ENCODE data around the gene GPR84.

Gene GPR84

DNA sequence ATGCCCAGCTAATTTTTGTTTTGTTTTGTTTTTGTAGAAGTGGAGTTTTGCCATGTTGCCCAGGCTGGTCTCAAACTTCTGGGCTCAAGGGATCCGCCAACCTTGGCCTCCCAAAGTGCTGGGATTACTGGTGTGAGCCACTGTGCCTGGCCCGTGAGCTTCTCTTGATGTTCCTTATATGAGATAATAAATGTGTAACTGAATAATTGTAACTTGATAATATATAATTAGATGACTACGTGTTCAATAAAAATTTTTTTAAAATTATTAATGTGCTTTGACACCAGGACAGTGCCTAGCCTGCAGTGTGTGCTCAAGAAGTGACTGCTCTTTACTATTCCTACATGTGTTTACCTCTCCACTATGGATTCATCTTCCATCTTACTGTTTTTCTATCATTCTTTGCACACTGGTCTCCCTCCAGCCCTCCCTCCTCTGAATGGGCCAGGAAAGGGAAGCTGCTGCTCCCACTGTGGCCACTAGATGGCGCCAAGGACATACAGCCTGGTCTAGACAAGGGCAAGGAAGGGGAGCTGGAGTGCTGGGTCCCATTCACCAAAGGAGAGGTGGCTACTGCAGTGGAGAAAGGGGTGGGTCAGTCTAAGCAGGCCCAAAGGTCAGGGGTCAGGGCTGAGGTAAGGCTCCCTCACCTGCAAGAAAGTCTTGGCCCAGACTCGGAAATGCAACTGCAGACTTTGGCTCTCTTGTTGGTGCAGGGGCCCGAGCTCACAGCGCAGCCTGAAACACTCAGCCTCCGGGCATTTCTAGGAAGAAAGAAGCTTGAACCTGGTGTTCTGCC, 34.9 kb upstream of the GPR84 start:
- no peak for TF ChIP-seq JUND (IDR thresholded peaks at IDR 0.05; ENCODE audit: low read depth)
- peak; percentile 89 to 91 for DNase-seq (ENCODE audit: low read depth in 1 of 2, low spot score in 1 of 2)
- in situ Hi-C loops (cut with HindIII; ENCODE audit: low pct_unique_long_range_greater_than_20kb, low sequenced_read_pairs), result no loop called here

DNA sequence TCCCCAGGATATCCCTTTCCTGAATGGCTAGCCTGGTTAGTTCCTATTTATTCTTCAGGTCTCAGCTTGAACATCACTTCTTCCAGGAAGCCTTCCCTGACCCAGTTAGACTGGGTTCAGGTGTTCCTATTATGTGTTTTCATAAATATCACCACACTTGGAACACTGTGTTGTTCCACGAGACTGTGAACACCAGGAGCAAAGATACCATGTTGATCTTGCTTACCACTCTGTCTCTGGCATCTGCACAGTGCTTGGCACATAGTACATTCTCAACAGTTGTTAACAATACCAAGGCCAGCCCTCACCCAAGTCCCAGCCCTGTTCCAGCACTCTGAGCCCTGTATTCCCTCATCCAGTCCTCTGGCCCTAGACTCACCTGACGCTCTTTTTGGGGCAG, 33.9 kb upstream of the GPR84 start:
- in situ Hi-C loops (cut with HindIII; ENCODE audit: low pct_unique_long_range_greater_than_20kb, low sequenced_read_pairs), result no loop called here
- no peak for TF ChIP-seq JUND (IDR thresholded peaks at IDR 0.05; ENCODE audit: low read depth)
- no peak for DNase-seq (ENCODE audit: low read depth in 1 of 2, low spot score in 1 of 2)

DNA sequence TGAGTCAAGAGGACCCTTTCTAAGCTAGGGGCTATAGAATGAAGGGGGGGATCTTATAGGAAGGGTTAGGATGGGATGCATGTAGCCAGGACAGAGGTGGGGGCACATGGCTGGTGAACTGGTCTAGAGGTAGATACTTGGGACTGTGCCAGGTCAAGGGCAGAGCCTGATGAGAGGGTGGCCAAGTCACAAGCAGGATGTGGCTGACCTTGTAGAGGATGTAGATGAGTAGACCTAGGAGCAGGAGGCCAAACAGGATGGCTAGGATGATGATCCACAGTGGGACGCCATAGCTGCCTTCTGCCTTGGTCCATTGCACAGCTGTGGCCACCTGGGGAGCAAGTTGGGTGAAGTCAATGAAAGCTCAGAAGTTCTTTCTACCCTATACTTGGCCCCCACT, 32.9 kb upstream of the GPR84 start:
- in situ Hi-C loops (cut with HindIII; ENCODE audit: low pct_unique_long_range_greater_than_20kb, low sequenced_read_pairs), result no loop called here
- TF ChIP-seq JUND (IDR thresholded peaks at IDR 0.05; ENCODE audit: low read depth), result no peak
- no peak for DNase-seq (ENCODE audit: low read depth in 1 of 2, low spot score in 1 of 2)

DNA sequence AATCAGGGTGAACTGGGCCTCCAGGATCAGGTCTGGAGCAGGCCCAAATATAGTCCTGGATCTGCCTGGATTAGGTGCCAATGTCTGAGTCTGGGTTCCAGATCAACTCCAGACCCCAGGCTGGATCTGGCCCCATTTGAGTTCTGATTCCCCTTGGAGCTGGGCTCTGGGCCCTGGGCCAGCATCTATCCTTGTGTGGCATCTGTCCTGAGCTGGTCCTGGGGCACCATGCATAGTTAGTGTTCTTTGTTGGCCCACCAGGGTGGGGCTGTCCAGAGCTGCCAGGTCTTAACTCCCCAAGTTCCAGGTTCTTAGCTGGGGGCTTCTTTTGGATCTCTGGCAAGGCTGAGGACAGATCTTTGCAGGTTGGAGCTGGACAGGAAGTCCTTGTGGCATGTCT, 31.3 kb upstream of the GPR84 start:
- no peak for TF ChIP-seq JUND (IDR thresholded peaks at IDR 0.05; ENCODE audit: low read depth)
- no peak for DNase-seq (ENCODE audit: low read depth in 1 of 2, low spot score in 1 of 2)
- in situ Hi-C loops (cut with HindIII; ENCODE audit: low pct_unique_long_range_greater_than_20kb, low sequenced_read_pairs), result no loop called here

DNA sequence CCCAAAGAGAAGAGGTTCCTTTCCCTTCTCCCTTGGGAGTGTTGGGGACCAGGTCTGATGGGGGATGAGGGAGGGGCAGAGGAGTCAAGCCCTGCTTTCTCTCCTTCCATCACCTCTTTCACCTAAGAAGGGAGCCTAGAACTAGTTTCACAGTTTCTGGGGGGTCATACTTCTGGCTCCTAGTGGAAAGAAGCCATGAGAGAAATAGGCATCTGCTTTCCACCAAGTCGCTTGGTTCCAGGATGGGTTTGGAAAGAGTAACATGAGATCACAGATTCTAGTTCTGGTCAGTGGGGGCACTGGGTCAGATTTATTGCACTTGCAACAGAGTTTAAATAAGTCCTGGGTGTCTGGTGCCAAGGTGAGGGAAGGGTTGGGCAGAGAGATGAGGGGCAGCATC, 30.7 kb upstream of the GPR84 start:
- DNase-seq (ENCODE audit: low read depth in 1 of 2, low spot score in 1 of 2), result no peak
- in situ Hi-C loops (cut with HindIII; ENCODE audit: low pct_unique_long_range_greater_than_20kb, low sequenced_read_pairs), result no loop called here
- TF ChIP-seq JUND (IDR thresholded peaks at IDR 0.05; ENCODE audit: low read depth), result no peak

DNA sequence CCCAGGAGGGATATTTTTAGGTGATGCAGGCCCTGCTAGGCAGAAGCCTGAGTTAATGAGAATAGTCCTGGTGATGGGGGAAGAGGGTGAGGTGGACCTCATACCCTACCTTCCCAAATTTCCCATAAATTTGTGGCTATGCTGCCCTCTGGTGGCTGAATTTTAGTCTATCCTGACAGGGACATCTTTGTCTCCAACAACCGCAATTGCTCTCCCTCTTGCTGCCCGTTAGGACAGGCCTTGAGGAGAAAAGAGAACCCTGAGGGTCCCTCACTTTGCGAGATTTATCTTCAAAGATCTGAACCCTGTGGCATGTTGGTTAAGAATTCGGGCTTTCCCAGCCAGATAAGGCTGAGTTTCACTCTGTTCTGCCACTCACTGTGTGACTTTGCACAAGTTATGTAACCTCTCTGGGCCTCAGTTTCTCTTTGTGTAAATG, 30.0 kb upstream of the GPR84 start:
- in situ Hi-C loops (cut with HindIII; ENCODE audit: low pct_unique_long_range_greater_than_20kb, low sequenced_read_pairs), result no loop called here
- DNase-seq (ENCODE audit: low read depth in 1 of 2, low spot score in 1 of 2), result peak; percentile 64 to 90
- TF ChIP-seq JUND (IDR thresholded peaks at IDR 0.05; ENCODE audit: low read depth), result no peak

DNA sequence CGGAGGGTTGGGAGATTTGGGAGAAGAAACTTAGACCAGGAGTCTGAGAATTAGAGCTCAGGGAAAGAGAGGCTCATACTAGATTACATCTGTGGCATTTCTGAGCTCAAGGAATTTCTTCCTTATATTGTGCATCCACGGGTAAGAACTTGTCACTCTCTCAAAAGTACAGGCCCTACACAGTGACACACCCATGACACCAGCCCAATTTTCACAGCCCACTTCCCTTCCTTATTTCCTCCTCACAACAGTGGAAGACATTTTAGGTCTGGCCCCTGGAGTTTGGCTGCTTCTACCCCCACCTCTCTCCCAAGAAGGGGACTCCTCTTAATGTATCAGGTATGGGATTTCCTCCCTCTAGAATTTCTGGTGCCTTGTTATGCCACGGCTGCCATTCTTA, 29.5 kb upstream of the GPR84 start:
- TF ChIP-seq JUND (IDR thresholded peaks at IDR 0.05; ENCODE audit: low read depth), result no peak
- in situ Hi-C loops (cut with HindIII; ENCODE audit: low pct_unique_long_range_greater_than_20kb, low sequenced_read_pairs), result no loop called here
- peak in 1 of 2 experiments; percentile 68 for DNase-seq (ENCODE audit: low read depth in 1 of 2, low spot score in 1 of 2)

DNA sequence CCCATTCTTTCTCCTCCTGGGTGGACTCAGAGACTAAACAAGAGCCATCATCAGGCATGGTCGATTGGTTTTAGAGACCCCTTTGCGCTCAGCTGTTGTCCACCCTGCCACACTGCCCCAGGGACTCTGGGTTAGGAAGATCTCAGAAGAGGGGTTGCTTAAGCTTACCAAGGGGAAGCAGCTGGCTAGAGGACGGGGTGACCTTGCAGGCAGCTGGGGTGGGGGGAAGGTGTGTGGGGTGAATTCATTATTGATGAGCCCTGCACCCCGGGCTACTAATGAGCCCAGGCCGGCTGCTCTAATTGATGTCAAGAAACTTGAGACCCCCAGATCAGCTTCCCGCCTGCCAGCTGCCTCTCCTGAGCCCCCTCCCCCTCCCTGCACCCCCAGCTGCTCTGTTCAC, 28.9 kb upstream of the GPR84 start:
- TF ChIP-seq JUND (IDR thresholded peaks at IDR 0.05; ENCODE audit: low read depth), result no peak
- in situ Hi-C loops (cut with HindIII; ENCODE audit: low pct_unique_long_range_greater_than_20kb, low sequenced_read_pairs), result no loop called here
- no peak for DNase-seq (ENCODE audit: low read depth in 1 of 2, low spot score in 1 of 2)

DNA sequence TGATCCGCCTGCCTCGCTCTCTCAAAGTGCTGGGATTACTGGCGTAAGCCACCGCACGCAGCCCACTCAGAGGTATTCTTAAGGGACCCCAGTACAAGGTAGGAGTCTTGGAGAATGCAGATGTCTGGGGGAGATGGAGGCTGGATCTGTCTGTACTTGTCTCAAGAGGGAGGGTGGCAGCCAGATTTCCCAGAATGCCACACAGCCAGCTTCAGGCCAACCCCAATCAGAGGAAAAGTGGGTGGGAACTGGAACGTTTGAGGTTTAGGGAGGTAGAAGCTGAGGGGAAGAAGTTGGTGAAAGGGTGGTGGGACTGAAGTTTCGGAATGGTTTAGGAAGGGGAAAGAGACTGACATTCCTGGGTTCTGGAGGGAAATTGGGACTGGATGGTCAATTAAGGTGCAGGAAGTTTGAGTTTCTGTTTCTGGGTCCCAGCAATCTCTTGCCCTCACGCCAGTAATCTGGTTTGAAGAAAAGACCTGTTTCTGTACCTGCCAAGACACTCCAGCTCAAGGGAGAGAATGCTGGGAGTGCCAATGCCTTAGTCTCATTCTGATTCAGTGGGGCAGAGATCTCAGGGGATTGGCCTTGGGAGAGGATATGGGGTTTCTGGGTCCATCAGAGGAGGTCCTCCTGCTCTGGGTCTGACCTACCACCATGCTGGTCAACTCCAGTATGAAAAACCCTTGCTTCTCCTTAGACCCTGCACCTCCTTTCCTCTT, 28.4 kb upstream of the GPR84 start:
- TF ChIP-seq JUND (IDR thresholded peaks at IDR 0.05; ENCODE audit: low read depth), result no peak
- in situ Hi-C loops (cut with HindIII; ENCODE audit: low pct_unique_long_range_greater_than_20kb, low sequenced_read_pairs), result no loop called here
- DNase-seq (ENCODE audit: low read depth in 1 of 2, low spot score in 1 of 2), result no peak

DNA sequence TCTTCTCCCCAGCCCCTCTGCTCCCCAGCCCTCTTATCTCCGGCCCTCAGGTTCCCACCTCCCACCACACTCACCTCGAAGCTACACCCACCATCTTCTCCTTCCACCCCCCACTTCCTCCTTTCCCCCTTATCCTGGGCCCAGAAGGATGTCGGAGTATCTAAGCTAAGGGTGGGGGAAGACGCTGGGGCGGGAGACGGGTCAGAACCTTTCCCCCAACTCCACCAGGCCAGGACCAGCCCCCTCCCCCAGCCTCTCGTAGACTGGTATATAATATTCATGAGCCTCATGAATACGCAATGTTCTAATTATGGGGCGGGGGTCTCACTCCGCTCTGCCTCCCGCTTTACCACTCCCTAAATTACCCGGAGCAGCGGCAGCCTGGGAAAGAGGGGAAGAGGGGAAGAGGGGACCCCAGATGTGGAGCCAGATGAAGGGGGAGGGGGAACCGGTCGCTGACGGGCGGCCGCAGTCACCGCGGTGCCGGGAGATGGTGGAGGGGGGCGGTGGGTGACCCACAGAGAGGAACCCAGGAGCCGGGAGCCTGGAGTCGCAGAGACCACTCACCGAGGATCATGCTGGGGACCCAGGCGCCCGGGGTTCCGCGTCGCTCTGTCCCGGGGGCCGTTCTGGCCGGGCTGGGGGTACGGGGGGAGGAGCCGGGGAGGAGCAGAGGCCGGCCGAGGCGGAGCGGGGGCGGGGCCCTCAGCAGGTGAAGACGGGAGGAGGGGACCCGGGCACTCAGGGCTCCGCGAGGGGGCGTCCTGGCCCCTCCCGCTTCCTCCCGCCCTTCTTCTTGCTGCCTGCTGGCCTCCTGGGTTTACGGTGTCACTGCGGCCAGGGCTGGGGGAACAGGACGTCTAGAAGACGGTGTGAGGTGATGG, 26.6 kb upstream of the GPR84 start:
- in situ Hi-C loops (cut with HindIII; ENCODE audit: low pct_unique_long_range_greater_than_20kb, low sequenced_read_pairs), result no loop called here
- no peak for TF ChIP-seq JUND (IDR thresholded peaks at IDR 0.05; ENCODE audit: low read depth)
- DNase-seq (ENCODE audit: low read depth in 1 of 2, low spot score in 1 of 2), result peak; percentile 81 to 82

DNA sequence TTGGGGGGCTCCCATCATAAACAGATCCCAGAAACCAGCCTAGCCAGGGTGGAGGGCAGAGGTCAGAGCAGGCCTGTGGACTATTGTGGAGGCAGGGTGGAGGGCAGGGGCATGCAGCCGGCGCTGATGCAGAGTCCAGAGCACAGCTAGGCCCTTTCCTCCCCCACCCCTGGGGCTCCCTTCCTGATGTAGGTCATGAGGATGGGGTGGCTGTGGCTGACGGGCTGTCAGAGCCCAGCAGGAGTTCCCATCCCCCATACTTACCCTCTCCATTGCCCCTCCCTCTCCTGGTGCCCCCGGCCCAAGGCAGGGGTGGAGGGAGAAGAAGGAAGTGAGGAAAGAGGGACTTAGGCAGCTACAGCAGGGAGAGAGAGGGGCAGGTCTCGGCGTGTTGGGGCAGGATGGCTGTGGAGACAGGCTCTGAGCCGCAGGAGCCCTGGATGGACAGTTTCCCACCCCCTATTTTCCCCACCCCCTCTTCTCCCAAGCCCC, 25.9 kb upstream of the GPR84 start:
- no peak for TF ChIP-seq JUND (IDR thresholded peaks at IDR 0.05; ENCODE audit: low read depth)
- in situ Hi-C loops (cut with HindIII; ENCODE audit: low pct_unique_long_range_greater_than_20kb, low sequenced_read_pairs), result no loop called here
- no peak for DNase-seq (ENCODE audit: low read depth in 1 of 2, low spot score in 1 of 2)

DNA sequence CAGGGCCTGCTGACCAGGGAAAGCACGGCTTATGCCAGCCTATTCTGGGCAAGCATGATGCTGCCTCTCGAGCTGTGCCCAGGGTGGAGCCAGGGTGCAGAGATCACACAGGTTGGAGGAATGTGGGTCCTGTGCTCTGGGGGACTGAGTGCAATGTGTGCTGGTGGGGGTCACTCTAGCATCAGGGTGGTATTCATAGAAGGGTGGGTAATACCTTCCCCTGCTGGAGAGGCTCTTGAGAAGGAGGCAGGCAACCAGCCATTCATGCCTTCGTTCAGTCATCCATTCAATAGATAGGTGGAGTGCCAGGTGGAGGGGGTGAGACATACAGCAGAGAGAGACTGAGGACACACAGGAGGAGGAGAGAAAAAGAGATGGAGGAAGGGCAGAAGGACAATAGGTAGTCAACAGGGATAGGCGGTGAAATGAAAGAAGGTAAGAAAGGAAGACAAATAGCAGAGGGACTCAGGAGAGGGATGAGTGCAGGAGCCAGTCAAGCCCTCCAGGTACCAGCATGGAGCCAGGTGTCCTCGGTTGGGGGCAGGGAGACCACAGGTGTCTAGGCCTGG, 25.4 kb upstream of the GPR84 start:
- in situ Hi-C loops (cut with HindIII; ENCODE audit: low pct_unique_long_range_greater_than_20kb, low sequenced_read_pairs), result no loop called here
- no peak for DNase-seq (ENCODE audit: low read depth in 1 of 2, low spot score in 1 of 2)

More for the DNA sequence above, 25.4 kb upstream of the GPR84 start:
- TF ChIP-seq JUND (IDR thresholded peaks at IDR 0.05; ENCODE audit: low read depth), result no peak

All from T47D (cell line).